Measurements from ENCODE around the gene LRRK1.

The LRRK1 gene

DNA sequence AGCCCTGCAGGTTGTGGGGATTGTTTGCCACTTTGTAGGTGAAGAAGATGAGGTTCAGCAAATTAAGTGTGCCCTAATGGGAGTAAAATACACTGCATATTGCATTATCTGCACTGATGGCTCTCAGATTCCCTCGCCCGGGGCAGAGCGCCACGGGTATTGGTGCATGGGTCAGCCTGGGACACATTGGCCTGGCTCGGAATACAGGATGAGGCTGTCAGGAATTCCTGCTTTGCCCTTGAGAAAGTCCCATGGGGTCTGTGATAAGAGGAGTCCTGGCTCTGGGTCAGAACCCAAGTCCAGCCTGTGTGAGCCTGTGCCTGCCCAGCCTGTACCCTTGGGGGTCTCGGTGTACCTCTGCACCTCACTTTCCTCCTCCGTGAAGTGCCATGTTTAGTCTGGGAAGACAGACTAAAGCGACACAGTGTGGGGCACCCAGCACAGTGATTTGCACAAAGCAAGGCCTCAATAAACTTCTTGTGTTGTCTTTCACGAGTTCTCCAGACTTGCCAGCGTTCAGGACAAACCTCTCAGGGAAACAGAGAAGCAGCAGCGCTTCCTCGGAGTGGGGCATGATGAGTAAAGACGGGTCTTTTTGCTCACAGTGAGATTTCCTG is 107.6 kb downstream of the LRRK1 start:
- no peak for DNase-seq

DNA sequence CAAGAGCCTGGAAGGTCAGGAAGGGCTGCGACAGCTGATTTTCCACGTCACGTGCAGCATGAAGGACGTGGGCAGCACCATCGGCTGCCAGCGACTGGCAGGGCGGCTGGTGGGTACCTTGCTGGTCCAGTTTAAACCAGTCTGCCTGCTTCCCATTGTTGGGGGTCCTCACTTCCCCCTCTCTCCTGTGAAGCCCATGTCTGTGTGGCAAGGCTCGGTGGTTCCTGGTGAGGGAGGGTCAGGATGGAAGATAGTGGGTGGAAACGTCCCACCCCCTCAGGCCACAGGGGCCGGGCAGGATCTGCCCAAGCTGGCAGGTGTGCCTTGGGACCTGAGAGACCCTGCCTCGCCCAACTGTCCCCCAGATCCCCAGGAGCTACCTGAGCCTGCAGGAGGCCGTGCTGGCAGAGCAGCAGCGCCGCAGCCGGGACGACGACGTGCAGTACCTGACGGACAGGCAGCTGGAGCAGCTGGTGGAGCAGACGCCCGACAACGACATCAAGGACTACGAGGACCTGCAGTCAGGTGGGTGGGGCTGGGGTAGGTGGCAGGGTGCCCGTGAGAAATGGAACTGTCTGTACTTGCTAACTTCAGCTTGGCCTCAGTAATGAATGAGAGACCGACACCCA is 108.2 kb downstream of the LRRK1 start:
- DNase-seq = no peak

- DNase-seq = no peak
Measured at GRCh38 chr15:101027920-101028319, 108.8 kb downstream of the LRRK1 start.

DNA sequence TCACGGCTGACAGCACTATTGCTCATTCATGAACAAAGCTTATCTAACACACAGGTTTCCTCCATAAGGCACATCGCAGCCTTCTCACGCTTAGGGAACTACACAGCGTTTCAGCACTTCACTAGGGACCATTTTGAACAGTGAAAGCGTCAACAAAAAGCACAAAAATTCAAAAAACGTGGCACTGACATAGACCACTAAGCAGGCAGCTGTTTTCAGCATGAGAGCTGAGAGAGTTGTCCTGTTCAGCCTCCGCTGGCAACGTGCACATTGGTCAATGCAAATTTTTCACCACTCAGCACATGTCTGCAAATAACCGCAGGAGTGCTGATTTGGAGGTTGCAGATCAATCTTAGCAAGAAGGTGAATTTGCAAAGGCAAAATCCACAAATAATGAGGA is 109.2 kb downstream of the LRRK1 start:
- DNase-seq = no peak

DNA sequence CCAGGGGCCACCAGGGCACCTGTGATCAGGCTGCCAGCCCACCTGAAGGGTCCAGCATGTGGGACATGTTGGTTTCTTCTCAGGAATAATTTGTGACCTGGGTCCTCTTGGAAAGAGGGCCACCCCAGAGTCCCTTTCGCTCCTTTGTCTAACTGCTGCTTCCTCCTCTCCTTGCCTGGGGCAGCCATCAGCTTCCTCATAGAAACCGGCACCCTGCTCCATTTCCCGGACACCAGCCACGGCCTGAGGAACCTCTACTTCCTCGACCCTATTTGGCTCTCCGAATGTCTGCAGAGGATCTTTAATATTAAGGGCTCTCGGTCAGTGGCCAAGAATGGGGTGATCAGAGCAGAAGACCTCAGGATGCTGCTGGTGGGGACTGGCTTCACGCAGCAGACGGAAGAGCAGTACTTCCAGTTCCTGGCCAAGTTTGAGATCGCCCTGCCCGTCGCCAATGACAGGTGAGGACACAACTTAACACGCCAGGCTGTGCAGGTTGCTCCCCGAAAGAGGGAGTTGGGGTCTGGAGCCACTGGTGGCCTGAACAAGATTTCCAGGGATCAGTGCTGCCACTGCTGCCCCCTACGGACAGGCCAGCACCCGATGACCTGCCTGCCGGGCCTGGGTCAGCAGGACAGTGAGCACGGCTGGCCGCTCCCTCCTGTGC is 109.7 kb downstream of the LRRK1 start:
- DNase-seq = no peak

GRCh38 chr15:101029971-101030661 is 111.0 kb downstream of the LRRK1 start:
- no peak for DNase-seq

- DNase-seq = no peak
Measured at GRCh38 chr15:101031213-101031612, 112.1 kb downstream of the LRRK1 start.

DNA sequence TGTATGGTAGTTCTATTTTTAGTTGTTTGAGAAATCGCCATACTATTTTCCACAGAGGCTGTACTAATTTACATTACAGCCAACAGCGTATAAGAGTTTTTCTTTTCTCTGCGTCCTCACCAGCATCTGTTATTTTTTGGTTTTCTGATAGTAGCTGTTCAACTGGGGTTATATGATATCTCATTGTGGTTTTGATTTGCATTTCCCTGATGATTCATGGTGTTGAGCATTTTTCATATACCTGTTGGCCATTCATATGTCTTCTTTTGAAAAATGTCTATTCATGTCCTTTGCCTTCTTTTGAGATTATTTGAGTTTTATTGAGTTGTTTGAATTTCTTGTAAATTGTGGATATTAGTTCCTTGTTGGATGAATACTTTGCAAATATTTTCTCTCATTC is 114.6 kb downstream of the LRRK1 start:
- no peak for DNase-seq

DNA sequence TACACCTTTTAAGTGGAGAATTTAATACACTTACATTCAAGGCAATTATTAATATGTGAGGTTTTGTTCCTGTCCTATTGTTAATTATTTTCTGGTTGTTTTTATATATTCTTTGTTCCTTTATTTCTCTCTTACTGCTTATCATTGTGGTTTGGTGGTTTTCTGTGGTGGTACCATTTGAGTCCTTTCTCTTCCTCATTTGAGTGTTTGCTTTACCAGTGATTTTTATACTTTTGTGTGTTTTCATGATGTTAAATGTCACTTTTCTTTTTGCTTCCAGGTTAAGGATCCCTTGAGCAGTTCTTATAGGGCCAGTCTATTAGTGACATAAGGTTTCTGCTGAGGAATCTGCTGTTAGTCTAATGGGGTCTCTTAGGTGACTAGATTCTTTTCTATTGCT is 116.5 kb downstream of the LRRK1 start:
- no peak for DNase-seq

GRCh38 chr15:101036189-101036588 is 117.0 kb downstream of the LRRK1 start:
- no peak for DNase-seq

- no peak for DNase-seq
Measured at GRCh38 chr15:101037090-101037830, 118.1 kb downstream of the LRRK1 start.

GRCh38 chr15:101038327-101039003 is 119.3 kb downstream of the LRRK1 start:
- no peak for DNase-seq

DNA sequence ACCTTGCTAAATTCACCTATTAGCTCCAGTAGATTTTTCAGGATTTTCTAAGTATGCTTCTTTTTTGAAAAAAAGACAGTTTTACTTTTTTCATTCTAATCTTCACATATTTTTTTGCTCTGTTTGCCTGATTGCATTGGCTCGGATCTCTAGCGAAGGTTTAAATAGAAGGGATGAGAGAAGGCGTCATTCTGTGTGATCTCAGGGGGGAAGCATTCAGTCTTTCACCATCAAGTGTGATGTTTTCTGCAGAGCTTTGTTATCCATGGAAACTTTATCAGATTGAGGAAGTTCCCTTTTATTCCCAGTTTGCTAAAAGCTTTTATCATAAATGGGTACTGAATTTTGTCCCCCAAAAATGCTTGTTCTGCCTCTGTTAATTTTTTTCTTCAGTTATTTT is 120.3 kb downstream of the LRRK1 start:
- DNase-seq = no peak

- no peak for DNase-seq
Measured at GRCh38 chr15:101042320-101042719, 123.2 kb downstream of the LRRK1 start.

- no peak for DNase-seq
Measured at GRCh38 chr15:101043011-101043410, 123.9 kb downstream of the LRRK1 start.

DNA sequence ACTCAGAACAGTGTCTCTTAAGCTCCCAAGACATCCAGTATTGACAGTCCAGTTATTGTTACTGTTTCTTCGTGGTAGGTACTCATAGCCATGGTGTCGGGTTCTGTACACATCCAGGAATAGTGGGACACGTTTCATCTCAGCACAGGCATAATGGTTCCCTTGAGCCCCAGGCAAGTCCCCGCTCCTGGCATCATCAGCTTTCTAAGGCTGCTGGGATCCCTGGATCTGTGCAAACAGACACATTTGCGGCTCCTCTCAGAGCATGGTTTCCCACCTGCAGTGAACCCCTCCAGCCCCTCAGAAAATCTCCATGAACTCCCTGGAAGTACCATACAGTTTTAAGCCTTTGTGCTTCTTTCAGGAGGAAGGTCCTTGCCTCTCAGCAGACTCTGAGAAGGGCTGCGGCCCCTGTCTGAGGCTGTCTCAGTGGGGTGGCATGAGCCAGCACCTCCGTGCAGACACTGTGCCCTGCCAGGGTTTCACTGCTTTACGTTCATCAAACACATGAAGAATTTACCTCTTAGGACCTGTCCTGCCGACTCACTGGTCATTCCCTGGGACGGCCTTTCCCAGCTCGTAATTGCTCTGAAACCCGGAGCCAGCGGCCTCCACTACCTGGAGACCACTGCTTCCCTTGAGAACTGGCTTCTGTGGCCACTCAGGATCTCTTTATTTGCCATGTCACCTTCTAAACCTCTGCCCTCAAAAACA is 124.9 kb downstream of the LRRK1 start:
- no peak for DNase-seq

DNA sequence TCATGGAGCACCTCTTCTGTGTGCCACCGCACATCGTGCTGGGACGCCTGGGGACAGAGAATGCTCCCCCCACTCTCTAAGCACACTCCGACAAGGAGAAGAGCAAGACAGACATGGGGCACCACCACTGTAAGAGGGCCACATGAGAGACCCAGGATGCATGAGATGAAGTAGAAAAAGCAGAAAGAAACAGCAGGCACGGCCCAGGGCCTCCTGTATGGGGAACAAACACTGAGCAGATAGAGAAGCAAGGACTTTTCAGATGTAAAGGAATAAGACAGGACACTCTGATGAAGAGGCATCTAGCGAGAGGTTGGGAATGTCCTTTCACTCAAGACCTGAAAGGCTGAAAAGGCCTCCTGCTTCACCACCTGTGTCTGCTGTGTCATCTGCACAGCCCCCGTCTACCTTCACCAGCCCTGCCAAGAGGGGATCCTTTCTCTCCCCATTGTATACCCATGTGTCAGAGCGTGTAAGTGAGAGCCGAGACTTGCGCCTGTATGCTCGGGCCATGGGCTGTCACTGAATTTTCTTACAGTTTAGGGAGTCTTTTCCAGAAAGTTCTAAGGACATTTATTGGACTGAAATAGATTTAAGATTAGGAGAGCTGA is 125.6 kb downstream of the LRRK1 start:
- no peak for DNase-seq

- no peak for DNase-seq
Measured at GRCh38 chr15:101045236-101045646, 126.1 kb downstream of the LRRK1 start.

DNA sequence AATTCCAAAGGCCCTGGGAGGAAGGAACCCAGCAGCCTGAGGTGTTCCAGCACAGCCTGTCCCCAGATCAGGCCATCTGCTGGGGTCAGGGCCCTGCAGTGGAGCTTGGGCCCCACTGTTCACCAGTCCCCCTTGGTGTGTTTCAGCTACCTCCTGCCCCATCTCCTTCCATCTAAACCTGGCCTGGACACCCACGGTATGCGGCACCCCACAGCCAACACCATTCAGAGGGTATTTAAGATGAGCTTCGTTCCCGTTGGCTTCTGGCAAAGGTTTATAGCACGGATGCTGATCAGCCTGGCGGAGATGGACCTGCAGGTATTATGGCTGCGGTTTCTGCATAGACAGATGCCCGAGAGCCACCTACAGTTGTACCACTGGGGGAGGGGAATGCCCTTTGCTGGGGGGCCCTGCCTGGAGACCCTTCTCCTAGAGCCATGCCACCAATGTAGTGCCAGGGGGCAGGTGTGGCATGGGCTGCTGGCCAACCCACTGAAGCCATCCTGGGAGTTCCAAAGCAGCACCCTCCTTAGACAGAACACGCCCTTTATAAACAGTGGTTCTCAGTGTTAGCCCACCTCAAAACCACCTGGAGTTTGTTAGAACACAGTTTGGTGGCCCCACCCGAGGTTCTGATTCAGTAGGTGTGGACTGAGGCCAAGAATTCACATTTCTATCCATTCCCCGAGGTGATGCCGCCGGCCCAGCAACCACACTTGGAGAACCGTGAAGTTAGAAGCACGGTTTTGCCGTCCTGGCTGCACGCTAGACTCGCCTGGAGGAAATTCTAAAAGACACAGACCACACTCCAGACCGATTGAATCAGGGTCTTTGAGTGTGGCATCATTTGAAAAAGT is 126.9 kb downstream of the LRRK1 start:
- DNase-seq = no peak

- no peak for DNase-seq
Measured at GRCh38 chr15:101046826-101047225, 127.7 kb downstream of the LRRK1 start.

All from stimulated activated CD4-positive, alpha-beta T cell treated with anti-CD3 and anti-CD28 coated beads, Interleukin-1b, Interleukin-23, amount 100 ng/mL, for 48 hours (primary cell).